GM21367 (cell line): ENCODE measurements around the gene SP3.
"Not testable (repeated sequence)": the region's sequence is repeated elsewhere in the genome, so short reads cannot be mapped to it uniquely, and the experiment has no call there.

Experiments used
- ATAC-seq: cut with Tn5 transposase; IDR thresholded peaks from one replicate; pipeline ENCODE4 v1.9.1; 2021; ENCODE audit not compliant: unreplicated experiment

Gene SP3

DNA sequence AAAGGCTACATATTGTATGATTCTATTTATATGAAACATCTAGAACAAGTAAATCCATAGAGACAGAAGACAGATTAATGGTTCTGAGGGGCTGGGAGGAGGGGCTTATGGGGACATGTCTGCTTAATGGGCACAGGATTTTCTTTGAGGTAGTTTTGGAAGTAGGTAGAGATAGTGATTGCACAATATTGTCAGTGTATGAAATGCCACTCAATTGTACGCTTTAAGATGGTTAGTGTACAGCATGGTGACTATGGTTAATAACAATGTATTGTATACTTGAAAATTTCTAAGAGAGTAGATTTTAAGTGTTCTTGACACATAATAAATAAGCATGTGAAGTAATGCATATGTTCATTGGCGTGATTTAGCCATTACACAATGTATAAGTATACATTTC is 68.4 kb downstream of the SP3 start:
- ATAC-seq: no peak

DNA sequence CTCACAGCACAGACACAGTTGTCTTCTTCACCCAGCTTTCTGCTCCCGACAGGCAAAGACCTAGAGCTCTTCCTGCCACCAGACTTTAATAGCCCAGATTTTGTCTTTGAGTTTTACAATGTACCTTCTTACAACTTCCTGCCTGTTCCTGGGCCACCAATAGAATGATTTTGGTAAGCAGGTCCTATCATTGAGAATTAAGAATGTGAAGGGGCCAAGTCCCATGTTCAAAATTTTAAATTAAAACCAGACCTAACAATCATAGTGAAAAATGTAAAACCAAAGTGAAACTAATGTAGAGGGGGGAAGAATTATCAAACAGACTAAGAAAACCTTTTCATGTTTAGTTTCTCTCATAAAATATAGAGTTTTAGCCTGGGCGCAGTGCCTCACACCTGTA is 72.8 kb downstream of the SP3 start:
- ATAC-seq: no peak

DNA sequence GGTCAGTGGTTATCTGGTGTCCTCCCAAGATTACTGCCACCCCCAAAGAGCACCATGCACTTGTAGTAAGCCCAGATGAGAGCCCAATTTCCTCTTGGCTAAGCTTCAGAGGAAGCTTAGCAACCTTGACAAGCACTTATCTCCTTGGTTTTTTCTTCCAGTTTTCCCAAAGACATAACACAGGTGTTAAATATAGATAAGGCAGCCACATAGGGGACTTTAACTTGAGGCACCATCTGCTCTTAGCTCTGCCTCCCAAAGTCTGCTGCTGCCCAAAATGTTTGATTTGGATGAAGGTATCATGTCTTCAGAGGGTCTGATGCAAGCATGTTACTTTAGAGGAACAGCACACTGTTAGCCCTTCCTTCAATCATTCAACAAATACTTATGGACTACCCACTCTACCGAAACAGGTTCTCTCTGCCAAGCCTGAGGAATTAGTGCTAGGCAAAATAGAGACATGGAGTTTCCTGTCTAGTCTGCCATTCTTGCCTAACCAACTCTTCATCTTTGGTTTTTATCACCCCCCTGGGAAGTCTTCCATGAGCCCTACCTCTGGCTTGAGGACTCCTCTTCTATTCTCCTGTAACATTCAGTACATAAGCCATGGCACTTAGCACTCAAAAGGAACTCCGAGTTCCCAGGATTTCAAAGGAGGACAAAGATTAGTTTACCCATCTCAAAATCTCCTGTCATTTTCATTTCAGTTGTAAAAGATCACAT is 73.7 kb downstream of the SP3 start:
- ATAC-seq: no peak

DNA sequence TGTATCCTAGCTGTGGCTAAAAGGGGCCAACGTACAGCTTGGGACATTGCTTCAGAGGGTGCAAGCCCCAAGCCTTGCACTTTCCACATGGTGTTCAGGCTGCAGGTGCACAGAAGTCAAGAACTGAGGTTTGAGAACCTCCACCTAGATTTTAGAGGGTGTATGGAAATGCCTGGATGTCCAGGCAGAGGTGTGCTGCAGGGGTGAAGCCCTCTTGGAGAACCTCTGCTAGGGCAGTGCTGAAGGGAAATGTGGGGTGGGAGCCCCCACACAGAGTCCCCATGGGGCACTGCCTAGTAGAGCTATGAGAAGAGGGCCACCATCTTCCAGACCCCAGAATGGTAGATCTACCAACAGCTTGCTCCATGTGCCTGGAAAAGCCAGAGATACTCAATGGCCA is 75.7 kb downstream of the SP3 start:
- ATAC-seq: not testable (repeated sequence)

DNA sequence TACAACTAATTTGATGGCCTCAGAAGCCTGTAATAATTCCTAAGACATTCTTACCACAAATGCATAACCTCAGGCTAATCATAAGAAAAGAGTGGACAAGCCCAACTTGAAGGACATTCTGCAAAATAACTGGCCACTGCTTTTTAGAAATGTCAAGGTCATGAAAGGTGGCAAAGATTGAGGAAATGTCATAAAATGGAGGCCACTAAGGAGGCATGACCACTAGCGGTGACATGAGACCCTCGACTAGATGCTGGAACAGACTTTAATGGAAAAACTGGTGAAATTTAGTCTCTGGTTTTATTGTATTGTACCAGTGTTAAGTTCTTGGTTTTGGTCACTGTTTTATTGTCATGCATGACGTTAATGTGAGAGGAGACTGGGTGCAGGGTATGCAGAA is 78.6 kb downstream of the SP3 start:
- ATAC-seq: no peak

DNA sequence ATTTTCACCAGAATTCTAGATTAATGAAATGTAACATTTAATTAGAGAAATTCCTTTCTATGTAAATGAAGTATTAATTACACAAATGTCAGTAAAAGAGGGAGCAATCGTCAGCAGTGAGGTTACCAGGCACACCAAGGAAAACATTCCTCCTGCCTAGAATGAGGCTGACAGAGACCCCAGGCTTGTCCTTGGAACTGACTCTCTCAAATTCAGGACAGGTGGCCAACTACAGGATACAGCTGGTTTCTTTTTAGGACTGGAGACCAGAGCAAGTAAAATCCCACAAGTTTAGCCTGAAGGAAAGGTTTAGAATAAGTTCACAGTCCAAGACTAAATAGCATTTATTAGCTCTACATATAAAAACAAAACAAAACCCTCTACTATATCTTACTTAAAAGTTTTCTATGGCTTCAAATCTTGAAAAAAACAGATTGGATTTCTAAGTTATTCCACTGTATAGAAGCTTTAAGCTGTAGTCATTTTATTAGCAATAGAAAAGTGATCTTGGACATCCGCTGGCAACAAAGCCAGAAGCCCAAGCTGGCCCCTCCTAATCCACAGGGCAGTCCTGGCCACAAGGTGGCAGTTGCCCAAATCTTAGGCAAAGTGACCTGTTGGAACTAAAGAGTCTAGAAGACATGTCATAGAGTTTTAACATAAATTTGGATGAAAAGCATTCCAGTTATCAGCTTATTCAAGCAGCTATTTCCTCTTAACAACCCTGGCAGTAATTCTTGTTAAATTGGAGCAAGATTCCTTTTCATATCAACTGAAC is 81.0 kb downstream of the SP3 start:
- no peak for ATAC-seq

DNA sequence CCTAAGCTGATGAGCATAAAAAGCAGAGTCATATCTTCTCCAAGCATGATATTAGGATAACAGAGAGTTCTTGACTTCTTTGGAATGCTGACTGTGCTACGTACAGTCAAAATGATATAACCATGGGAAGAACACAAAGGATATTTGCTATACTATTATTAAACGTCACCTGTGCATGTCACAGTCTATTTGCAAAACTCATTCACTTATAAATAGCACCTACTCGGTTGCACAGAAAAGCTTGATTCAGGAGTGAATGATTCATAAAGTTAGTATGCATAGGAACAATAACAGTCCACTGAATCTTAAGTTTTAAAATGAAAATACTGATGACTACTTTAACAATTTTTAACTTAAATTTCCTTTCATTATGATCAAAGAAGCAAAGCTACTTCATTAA is 83.3 kb downstream of the SP3 start:
- no peak for ATAC-seq

DNA sequence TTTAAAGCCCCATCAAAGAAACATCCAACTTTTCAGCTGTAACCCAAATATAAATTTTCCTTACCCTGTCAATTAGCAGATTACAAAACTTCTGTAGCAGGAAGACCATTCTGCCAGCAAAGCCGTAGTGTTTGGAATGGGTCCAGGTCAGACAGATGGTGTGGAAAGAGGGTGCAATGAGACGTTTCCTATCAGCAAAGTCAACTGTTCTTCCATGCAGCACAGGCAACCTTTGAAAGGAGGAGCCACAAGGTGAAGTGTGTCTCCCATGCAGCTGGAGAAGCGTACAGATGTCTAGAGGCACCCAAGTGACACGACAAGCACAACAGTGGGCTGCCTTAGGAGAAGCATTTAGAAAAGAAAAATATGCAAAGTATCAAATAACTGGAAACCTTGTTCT is 83.7 kb downstream of the SP3 start:
- no peak for ATAC-seq

DNA sequence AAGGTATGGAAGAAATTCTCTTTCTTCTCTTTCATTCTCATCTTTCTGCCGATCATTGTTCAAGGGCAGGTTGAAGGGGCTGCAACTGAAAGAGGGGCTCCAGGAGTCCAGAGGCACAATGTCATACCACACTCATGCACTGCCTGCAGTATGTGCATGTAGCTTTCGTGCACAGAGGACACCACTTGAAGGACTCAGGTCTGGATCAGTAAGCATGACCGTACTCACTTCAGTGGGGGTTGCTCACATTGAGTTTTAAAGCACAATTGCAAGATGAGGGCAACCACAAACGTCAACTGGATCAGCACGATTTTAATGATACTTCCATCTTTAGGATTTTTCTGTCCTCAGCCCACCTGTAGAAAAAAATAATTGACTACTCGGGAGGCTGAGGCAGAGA is 84.6 kb downstream of the SP3 start:
- no peak for ATAC-seq

DNA sequence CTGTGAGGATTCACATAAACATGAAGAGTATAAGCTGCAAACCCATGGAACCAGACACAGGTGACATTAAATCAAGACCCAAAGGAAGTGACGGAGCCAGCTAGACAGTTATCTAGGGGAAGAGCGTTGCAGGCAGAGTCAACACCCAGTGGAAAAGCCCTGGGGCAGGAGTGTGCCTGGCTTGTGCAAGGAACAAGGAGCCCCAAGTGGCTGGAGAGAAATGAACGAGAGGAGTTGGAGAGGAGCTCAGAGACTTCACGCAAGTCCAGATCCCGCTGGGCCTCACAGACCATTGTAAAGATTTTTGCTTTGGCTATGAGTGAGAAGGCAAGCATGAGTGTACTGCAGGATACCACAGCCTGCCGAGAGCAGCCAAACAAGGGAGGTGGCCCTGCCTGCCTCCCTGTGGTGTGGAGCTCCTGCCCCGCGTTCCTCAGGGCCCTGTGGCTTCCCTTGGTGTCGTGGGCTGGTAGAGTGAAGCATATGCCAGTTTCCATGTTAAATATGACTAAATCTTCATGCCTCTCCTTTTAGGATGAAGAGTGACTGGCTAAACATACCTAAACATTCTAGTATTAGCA is 88.2 kb downstream of the SP3 start:
- ATAC-seq: no peak

DNA sequence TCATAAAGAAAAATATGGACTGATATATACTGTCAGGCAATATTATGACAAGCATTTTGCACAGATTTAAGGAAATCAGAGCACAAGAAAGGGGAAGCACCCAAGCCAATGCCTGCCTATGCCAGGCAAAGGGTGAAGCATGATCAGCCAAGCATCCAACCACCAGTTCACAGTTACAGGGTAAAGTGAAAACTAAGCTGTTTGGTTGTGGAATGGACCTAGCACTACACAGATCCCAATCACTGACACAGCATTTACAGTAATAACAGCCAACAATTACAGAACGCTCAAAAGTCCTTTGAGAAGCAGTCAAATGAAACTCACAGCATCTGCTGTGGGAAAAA is 90.3 kb downstream of the SP3 start:
- ATAC-seq: peak; percentile 95

DNA sequence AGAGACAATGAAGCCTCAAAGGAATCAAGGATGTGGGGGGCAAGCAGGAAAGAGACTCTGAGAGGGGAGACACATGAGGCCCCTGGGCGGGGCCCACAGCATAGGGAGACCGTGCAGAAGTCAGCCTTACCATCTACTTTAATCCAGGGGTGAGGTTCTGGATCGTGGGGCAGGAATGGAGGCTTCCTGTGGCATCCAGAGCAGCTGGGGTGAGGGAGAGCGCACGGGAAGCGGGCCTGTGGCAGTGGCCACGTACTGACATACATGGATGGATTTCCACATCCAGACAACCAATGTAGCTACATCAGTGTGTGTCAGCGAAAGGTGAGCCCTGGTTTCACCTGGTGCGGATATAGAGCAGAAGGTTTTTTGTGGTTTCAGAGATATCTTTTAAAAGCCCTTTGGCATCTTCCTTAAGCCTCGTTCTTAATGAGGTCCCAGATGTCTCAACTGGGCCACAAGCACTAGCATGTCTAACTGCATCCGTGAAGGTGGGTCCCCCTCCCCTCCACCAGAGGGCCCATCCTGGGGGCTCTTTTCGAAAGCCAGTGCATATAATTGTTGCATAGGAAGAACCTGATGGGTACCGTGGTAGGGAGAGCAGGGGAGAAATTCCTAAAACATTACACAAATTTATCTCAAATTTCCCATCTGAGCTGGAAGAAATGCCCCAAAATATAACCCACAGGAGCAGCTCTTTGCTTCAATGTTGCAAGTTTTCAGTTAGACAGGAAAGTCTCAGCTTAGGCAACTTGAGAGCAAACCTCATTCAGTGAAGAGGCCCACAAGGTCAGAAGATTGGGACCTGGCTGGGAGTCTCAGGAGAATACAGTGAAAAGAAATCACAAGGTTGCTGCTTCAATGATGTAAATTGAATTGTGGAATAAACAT is 90.9 kb downstream of the SP3 start:
- ATAC-seq: peak; percentile 28

DNA sequence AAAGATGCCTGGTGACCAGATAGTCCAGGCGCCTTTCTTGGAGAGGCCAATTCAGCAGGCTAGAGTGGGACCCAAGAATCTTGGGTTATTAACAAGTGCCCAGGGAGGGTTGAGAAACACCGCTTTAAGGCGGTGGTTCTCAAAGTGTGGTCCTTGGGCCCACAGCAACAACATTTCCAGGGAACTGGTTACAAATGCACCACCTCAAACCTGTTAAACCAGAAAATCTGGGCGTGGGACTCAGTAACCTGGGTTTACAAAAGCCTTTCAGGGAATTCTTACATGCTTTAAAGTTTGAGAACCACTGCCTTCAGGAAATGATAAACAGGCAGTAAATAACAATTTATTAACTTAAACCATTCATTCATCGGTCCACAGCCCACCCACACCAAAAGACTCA is 92.5 kb downstream of the SP3 start:
- ATAC-seq: no peak

DNA sequence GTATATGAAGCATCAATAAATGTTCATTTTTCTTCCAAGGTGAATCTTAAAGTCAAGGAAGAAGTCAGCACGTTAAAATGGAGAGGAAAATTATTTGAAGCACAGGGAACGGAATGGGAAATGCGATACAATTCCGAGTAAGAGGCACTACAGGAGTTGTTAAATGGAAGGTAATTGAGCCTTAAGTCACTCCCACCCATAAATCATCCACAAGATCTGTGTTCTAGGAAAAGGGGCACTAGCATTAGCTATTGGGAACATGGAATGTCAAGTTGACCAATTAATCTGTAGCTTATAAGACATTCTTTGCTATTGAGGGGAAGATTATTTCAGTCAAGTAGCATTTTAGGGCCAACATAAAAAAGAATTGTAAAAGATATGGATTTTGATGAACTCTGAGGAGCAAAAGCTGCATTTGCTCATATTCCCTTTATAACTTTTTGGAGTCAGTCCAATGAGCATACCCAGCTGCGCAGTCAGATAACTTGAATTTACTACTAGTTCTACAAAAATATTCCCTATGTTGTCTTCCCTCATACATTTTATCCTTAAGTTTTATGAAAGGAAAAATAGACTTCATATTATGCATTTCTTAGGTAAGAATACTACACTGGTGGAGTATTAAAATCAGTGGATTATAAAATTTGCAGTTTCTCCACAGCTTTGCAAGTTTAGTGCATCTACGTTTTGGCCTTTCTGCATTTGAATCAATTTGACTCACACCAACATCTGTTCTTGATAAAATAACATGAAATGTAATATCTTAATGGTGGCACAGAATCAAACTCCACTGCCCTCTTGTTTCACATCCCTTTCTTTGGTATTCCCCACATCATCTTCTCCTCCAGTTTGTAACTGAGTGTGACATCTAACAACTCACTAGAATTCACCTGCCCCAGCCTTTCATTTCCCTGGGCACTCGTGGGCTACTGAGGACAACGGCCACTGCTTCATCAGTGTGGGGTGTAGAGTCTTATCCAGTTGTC is 95.6 kb downstream of the SP3 start:
- no peak for ATAC-seq

DNA sequence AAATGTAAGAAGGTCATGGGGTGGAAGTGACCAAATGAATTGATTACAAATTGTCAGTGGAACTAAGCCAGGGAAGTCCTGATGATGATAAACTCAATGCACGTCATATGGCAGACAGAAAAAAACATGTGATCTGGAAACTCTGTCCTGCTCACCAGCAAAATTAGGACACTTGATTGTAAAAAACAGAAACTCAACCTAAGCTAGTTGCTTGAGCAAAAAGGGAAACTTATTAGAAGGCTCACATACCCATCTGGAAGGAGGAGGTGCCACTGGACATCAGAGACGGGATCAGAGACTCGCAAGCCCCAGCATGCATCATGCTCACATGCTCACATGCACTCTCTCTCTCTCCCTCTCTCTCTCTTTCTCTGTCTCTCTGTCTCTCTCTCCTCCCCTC is 96.8 kb downstream of the SP3 start:
- no peak for ATAC-seq

DNA sequence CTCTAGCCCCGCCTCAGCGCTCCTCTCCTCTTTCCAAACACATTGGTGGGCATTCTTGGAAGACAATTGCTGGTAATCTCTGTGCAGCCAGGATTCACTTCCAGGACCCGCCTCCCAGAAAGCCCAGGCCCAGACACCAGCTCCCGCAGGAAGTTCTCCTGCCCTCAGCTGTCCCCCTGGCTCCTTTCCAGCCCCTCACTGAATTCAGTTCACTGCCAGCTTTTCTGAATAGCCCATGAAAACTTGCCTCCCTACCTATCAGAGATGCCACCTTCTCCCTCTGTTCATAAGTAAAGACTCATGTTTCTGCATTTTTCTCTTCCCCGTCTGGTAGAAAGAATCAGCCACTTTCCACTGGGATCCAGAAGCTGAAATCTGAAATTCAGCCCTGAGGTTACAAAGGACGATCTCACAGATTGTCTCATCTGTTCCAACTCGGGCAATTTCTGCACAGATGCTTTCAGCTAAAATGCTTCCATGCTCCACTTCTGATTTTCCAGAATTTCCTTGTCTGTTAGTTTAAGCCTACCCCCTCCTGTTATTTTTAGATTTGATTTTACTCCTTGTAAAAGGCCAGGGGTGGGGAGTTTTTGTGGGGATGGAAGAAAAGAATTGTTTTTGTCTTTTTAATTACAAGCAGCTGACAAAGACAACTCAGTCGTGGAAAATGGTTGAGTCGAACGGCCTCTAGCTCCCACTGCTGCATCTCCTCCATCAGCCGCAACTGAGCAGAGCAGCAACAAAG is 98.1 kb downstream of the SP3 start:
- no peak for ATAC-seq

DNA sequence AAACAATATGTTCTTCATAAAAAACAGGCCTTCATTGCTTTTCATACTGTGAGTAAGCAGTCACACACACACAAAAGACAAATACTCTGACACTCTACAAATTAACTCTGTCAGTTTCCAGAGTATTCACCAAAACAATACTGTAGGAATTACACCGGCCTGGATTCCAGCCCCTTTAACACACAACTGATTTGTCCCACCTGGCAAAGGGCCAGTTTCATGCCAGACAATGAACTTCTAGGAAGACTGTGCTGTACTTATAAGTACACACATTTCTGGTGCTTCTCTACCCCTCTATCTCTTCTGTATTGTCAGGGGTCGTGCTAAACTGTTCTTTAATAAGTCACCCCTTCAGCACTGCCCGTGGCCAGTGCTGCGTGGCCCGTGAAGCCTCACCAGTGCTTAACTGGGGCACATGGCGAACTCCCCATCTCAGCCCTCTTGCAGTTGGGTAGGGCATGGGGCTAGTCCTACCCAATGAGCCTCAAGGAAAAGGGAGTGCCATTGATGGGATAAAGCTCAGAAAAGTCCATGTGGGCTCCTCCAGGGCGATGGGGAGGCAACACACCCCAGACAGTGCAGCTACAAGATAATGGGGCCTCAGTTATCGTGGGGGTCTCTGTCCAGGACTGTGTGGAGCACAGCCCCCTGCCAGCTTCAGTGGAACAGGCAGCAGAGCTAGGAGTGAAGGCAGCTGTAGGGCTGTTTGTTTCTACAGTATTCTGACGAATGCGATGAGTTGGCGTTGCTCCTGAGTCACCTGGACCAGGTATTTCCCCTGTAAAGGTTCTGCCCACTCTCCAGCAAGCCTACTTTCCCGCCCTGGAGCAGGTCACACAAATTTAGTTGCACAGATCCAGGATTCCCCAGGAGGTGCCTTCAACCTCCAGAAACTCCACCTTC is 99.0 kb downstream of the SP3 start:
- ATAC-seq: no peak

DNA sequence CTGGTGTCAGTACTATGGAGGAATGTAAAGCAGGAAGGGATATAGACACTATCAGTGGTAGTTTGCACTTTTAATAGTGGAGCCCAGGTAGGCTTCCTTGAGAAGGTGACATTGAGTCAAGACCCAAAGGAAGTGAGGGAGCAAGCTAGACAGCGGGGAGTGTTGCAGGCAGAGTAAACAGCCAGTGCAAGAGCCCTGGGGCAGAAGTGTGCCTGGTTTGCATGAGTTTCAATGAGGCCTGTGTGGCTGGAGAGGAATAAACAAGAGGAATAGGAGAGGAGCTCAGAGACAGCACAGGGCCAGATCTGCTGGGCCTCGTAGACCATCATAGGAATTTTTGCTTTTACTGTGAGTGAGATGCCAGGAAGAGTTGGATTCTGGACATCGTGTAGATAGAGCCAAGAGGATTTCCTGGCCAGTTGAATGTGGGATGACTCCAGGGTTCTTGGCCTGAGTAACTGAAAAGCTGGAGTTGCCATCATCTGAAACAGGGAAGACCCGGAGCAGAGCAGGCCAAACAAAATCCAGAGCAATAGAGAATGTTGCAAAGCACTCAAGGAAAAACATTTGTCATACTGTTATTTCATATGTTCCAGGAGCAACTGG is 102.5 kb downstream of the SP3 start:
- ATAC-seq: no peak
